ENCODE measurements around the gene ZNF598. TPM values are rescaled to one million over a fixed set of nuclear protein-coding genes. Genes with fewer than 3 reads are reported as not detected.

Gene ZNF598
- total and polyA plus RNA-seq, 2 of the 13 experiments (the other 11 are each of a cell fraction or from before 2014, with no cell fraction given), result 13.5 to 14.2 TPM

GRCh38 chr16:1981398-1981836, 28.2 kb downstream of the ZNF598 start, which contains the start of gene NOXO1 (continued):
- TF ChIP-seq FOXA3 (CRISPR knock-in tag; IDR thresholded peaks at IDR 0.05) (no peak), HNF1A (IDR thresholded peaks at IDR 0.05; ENCODE audit: low read depth) (no peak), HNF1A (CRISPR knock-in tag; IDR thresholded peaks at IDR 0.05; ENCODE audit: borderline replicate concordance) (no peak), USF2 (IDR thresholded peaks at IDR 0.05; ENCODE audit: low read depth, low read length) (no peak), USF2 (CRISPR knock-in tag; IDR thresholded peaks at IDR 0.05; ENCODE audit: borderline replicate concordance) (no peak), ZNF839 (CRISPR knock-in tag; IDR thresholded peaks at IDR 0.05; ENCODE audit: borderline replicate concordance) (no peak), PREB (CRISPR knock-in tag; IDR thresholded peaks at IDR 0.05) (no peak), SRF (IDR thresholded peaks at IDR 0.05; ENCODE audit: low read depth, low read length) (no peak), PPARG (CRISPR knock-in tag; conservative IDR thresholded peaks at IDR 0.05) (no peak), ZSCAN5A (CRISPR knock-in tag; IDR thresholded peaks at IDR 0.05; ENCODE audit: borderline replicate concordance) (no peak), RELA (CRISPR knock-in tag; IDR thresholded peaks at IDR 0.05) (no peak), THAP8 (CRISPR knock-in tag; IDR thresholded peaks at IDR 0.05; ENCODE audit: borderline replicate concordance) (no peak), SIN3B (IDR thresholded peaks at IDR 0.05; ENCODE audit: low read length) (no peak), ZMYM2 (CRISPR knock-in tag; IDR thresholded peaks at IDR 0.05) (no peak), PTBP1 (IDR thresholded peaks at IDR 0.05; ENCODE audit: low read depth, low read length, poor library complexity, severe bottlenecking) (no peak), ZBTB7B (CRISPR knock-in tag; IDR thresholded peaks at IDR 0.05) (no peak)

All from HepG2 (cell line).